Fibroblast of pulmonary artery (primary cell): ENCODE results near the gene ACOXL.

Experiments
- DNase-seq: peaks from one replicate; pipeline ENCODE4 v3.0.0-alpha.2; 2010; ENCODE audit warnings: low read depth
- H3K4me3 ChIP-seq: replicated peaks from 2 replicates; pipeline ENCODE4 v1.5.1; 2011; ENCODE audit warnings: low read depth, mild to moderate bottlenecking, control low read depth, low read length, moderate library complexity
- TF ChIP-seq, protein P1 (sequence below): IDR thresholded peaks from 2 replicates; pipeline ENCODE4 v1.5.1; 2011; ENCODE audit warnings: mild to moderate bottlenecking, control low read depth, low read length, inconsistent platforms; ENCODE audit errors: missing control alignments

Gene ACOXL

GRCh38 chr2:111135237-111135909 is 403.0 kb downstream of the ACOXL start:
- no peak for DNase-seq
- TF ChIP-seq, protein P1, sequence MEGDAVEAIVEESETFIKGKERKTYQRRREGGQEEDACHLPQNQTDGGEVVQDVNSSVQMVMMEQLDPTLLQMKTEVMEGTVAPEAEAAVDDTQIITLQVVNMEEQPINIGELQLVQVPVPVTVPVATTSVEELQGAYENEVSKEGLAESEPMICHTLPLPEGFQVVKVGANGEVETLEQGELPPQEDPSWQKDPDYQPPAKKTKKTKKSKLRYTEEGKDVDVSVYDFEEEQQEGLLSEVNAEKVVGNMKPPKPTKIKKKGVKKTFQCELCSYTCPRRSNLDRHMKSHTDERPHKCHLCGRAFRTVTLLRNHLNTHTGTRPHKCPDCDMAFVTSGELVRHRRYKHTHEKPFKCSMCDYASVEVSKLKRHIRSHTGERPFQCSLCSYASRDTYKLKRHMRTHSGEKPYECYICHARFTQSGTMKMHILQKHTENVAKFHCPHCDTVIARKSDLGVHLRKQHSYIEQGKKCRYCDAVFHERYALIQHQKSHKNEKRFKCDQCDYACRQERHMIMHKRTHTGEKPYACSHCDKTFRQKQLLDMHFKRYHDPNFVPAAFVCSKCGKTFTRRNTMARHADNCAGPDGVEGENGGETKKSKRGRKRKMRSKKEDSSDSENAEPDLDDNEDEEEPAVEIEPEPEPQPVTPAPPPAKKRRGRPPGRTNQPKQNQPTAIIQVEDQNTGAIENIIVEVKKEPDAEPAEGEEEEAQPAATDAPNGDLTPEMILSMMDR, result no peak
- H3K4me3 ChIP-seq, result no peak overlapping the region

DNA sequence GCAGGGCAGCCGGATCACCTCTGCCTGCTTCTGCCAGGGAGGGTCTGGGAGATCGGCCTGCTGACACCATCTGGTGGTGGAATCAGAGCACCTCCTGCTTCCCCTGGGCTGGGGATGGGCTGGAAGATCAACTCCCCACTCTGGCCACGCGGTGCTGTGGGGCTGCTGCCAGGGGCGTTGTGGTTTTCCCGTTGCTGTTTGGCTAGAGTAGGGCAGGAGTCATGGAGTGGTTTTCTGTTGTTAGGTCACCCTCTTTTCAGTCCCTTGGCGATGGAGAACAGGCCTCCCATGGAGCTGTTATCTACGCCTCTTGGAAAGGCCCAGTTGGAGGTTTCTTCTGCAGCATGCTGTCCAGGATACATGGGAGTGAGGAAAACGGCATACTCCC is 403.5 kb downstream of the ACOXL start:
- TF ChIP-seq, protein P1, result peak; percentile 35
- DNase-seq, result peak; percentile 73
- no peak overlapping the region for H3K4me3 ChIP-seq

- no peak overlapping the region for H3K4me3 ChIP-seq
- TF ChIP-seq, protein P1, result no peak
- no peak for DNase-seq
Measured at GRCh38 chr2:111138839-111139238, 406.5 kb downstream of the ACOXL start.

DNA sequence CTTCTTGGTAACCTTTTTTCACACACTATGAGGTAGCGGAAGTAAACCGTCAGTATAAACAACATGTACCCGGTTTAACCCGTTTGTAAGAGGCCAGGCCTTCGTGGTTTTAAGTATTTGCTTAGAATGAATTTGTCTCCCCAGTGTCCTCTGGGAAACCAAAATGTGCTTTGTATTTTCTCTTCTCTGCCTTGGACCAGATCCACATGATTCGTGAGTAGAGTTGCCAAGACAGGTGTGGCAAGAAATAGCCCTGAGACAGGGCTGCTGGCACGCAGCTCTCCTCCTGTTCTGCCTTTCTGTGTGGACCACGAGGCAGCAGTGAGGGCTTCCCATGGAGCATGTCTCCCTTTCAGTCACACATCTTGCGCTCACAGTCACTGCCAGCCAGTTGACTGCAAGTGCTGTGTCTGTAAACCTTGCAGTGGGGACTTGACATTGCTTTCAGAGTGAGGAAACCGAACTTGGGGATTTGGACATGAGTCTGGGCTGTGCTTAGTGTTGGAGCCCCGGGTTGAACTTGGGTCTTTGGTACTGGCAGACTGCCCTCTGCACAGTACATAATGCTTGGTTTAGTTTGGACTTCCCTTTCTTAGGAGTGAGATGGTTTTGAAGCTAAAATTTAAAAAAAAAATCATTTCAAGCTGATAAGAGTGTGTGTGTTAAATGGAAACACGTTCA is 407.4 kb downstream of the ACOXL start:
- H3K4me3 ChIP-seq, result no peak overlapping the region
- TF ChIP-seq, protein P1, result no peak
- no peak for DNase-seq

GRCh38 chr2:111140815-111141214 is 408.4 kb downstream of the ACOXL start:
- no peak for DNase-seq
- TF ChIP-seq, protein P1, result no peak
- H3K4me3 ChIP-seq, result no peak overlapping the region

DNA sequence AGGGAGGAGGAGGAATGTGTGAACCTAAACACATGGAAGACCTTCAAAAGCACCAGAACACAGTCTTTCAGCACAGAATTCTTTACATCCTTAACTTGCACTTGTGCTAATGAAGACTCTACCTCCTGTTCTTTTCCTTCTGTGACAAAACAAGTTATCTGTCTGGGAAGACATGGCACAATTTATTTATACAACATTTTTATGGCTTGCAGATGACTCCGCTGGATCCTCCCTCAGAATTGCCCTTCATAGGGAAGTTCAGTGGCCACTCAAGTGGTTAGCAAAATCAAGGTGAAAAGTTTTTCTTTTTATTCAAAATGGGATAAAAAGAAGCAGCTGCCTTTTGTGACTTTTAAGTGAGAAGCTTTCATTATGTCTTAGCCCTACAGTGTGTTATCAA is 409.7 kb downstream of the ACOXL start:
- DNase-seq, result no peak
- TF ChIP-seq, protein P1, result no peak
- no peak overlapping the region for H3K4me3 ChIP-seq
